ENCODE results near the gene KCNC3.

Gene KCNC3

GRCh38 chr19:50321831-50322230 is 7.3 kb downstream of the KCNC3 start:
- no peak for TF ChIP-seq CTCF (IDR thresholded peaks at IDR 0.05)
- Mint-ChIP-seq H3K4me3 (no peak overlapping the region), H3K4me1 (peaks cover 30% of the 10 kb centered on the region), H3K27me3 (ENCODE audit: low read depth, poor library complexity) (peaks cover 23% of the 10 kb centered on the region), H3K36me3 (ENCODE audit: low read depth) (no peaks in the 10 kb centered on the region), H3K9me3 (peaks cover 3% of the 10 kb centered on the region), H3K27ac (no peak overlapping the region)
- no peak for DNase-seq

- Mint-ChIP-seq H3K36me3 (ENCODE audit: low read depth) (no peaks in the 10 kb centered on the region), H3K27me3 (ENCODE audit: low read depth, poor library complexity) (peaks cover 18% of the 10 kb centered on the region), H3K9me3 (no peaks in the 10 kb centered on the region), H3K4me1 (peaks cover 28% of the 10 kb centered on the region), H3K27ac (no peak overlapping the region), H3K4me3 (no peak overlapping the region)
- no peak for DNase-seq
- TF ChIP-seq CTCF (IDR thresholded peaks at IDR 0.05), result no peak
Measured at GRCh38 chr19:50320596-50320995, 8.6 kb downstream of the KCNC3 start.

- Mint-ChIP-seq H3K4me1 (peaks cover 28% of the 10 kb centered on the region), H3K36me3 (ENCODE audit: low read depth) (no peaks in the 10 kb centered on the region)
Measured at GRCh38 chr19:50320051-50320450, 9.1 kb downstream of the KCNC3 start.

GRCh38 chr19:50319156-50319555 is 10.0 kb downstream of the KCNC3 start:
- Mint-ChIP-seq H3K4me1 (peaks cover 27% of the 10 kb centered on the region), H3K9me3 (no peaks in the 10 kb centered on the region), H3K27me3 (ENCODE audit: low read depth, poor library complexity) (peaks cover 28% of the 10 kb centered on the region), H3K4me3 (no peak overlapping the region), H3K27ac (no peak overlapping the region), H3K36me3 (ENCODE audit: low read depth) (no peaks in the 10 kb centered on the region)
- TF ChIP-seq CTCF (IDR thresholded peaks at IDR 0.05), result no peak
- DNase-seq, result no peak

More at GRCh38 chr19:50320051-50320450, 9.1 kb downstream of the KCNC3 start:
- Mint-ChIP-seq H3K4me3 (no peak overlapping the region), H3K9me3 (no peaks in the 10 kb centered on the region), H3K27me3 (ENCODE audit: low read depth, poor library complexity) (peaks cover 23% of the 10 kb centered on the region), H3K27ac (no peak overlapping the region)
- TF ChIP-seq CTCF (IDR thresholded peaks at IDR 0.05), result no peak
- DNase-seq, result no peak

- H3K27me3 Mint-ChIP-seq (ENCODE audit: low read depth, poor library complexity), result peaks cover 35% of the 10 kb centered on the region
- DNase-seq, result no peak
- TF ChIP-seq CTCF (IDR thresholded peaks at IDR 0.05), result no peak
- H3K4me1 Mint-ChIP-seq, result peaks cover 34% of the 10 kb centered on the region
- no peak overlapping the region for H3K4me3 Mint-ChIP-seq
- no peaks in the 10 kb centered on the region for H3K36me3 Mint-ChIP-seq (ENCODE audit: low read depth)
- no peaks in the 10 kb centered on the region for H3K9me3 Mint-ChIP-seq
- H3K27ac Mint-ChIP-seq, result no peak overlapping the region
Measured at GRCh38 chr19:50318438-50318837, 10.7 kb downstream of the KCNC3 start.

GRCh38 chr19:50317115-50317514 is 12.1 kb downstream of the KCNC3 start:
- Mint-ChIP-seq H3K27ac (no peak overlapping the region), H3K27me3 (ENCODE audit: low read depth, poor library complexity) (peaks cover 48% of the 10 kb centered on the region), H3K36me3 (ENCODE audit: low read depth) (no peaks in the 10 kb centered on the region), H3K9me3 (peaks cover 4% of the 10 kb centered on the region), H3K4me3 (no peak overlapping the region), H3K4me1 (peaks cover 38% of the 10 kb centered on the region)
- no peak for DNase-seq
- no peak for TF ChIP-seq CTCF (IDR thresholded peaks at IDR 0.05)
